CD14-positive monocyte (primary cell): ENCODE measurements around the gene ABI2. TPM values are rescaled to one million over a fixed set of nuclear protein-coding genes. Genes with fewer than 3 reads are reported as not detected.

Experiments
- DNase-seq, 3 donors: peaks; one replicate each; pipeline ENCODE4 v3.0.0-alpha.2; 2011 to 2022
- H2AFZ ChIP-seq: 2 replicates; pipeline ENCODE4 v1.6.0; 2012; ENCODE audit warnings: mild to moderate bottlenecking, low read depth, low read length, inconsistent platforms; ENCODE audit not compliant: insufficient read depth, poor library complexity, severe bottlenecking
- H3K27ac ChIP-seq, 2 donors: 1 replicate in 1 of 2; 2 replicates in 1 of 2; pipeline ENCODE4 v1.5.1; 2012 to 2013; ENCODE audit warnings: low read length in 2 of 2, control low read depth in 1 of 2, inconsistent platforms in 1 of 2, low read depth in 1 of 2, mild to moderate bottlenecking in 1 of 2
- H3K27me3 ChIP-seq, 2 donors: one replicate each; pipeline versions ENCODE4 v1.6.0 to v1.6.1; 2011 to 2013; ENCODE audit warnings: low read length in 2 of 2; ENCODE audit not compliant: control insufficient read depth in 2 of 2, insufficient read depth in 2 of 2
- H3K36me3 ChIP-seq, 2 donors: replicated peaks in 1 of 2; 1 replicate in 1 of 2; 2 replicates in 1 of 2; pipeline versions ENCODE4 v1.5.1 to v1.6.1; 2012 to 2013; ENCODE audit warnings: low read length in 2 of 2, control low read depth in 1 of 2, inconsistent platforms in 1 of 2, mild to moderate bottlenecking in 1 of 2; ENCODE audit not compliant: insufficient read depth in 2 of 2, control insufficient read depth in 1 of 2
- H3K4me1 ChIP-seq, 2 donors: 1 replicate in 1 of 2; 2 replicates in 1 of 2; pipeline versions ENCODE4 v1.5.1 to v1.6.1; 2012 to 2013; ENCODE audit warnings: low read length in 2 of 2, control low read depth in 1 of 2, inconsistent platforms in 1 of 2, mild to moderate bottlenecking in 1 of 2, moderate library complexity in 1 of 2; ENCODE audit not compliant: insufficient read depth in 2 of 2, control insufficient read depth in 1 of 2
- H3K4me2 ChIP-seq: replicated peaks from 2 replicates; pipeline ENCODE3; 2012; ENCODE audit warnings: low read length, moderate library complexity, mild to moderate bottlenecking; ENCODE audit not compliant: poor library complexity, severe bottlenecking; ENCODE audit errors: extremely low read depth
- H3K4me3 ChIP-seq, 3 experiments: fragments of 200-600 bp in 1 of 3; sonication (generic) in 1 of 3; replicated peaks in 1 of 3; 1 replicate in 2 of 3; 2 replicates in 1 of 3; pipeline ENCODE4 v1.5.1; 2011 to 2013; ENCODE audit warnings: low read length in 3 of 3, mild to moderate bottlenecking in 3 of 3, control low read depth in 2 of 3, low read depth in 2 of 3, inconsistent platforms in 1 of 3, moderate library complexity in 1 of 3
- H3K79me2 ChIP-seq: 2 replicates; pipeline ENCODE4 v1.6.0; 2012; ENCODE audit warnings: mild to moderate bottlenecking, control low read depth, inconsistent platforms, low read length, moderate library complexity; ENCODE audit not compliant: insufficient read depth
- H3K9ac ChIP-seq: 2 replicates; pipeline ENCODE4 v1.6.0; 2017; ENCODE audit warnings: low read length, mild to moderate bottlenecking; ENCODE audit not compliant: insufficient read depth, poor library complexity, severe bottlenecking
- H3K9me3 ChIP-seq, 2 donors: replicated peaks in 1 of 2; 1 replicate in 1 of 2; 2 replicates in 1 of 2; pipeline versions ENCODE4 v1.5.1 to v1.6.1; 2012 to 2013; ENCODE audit warnings: low read length in 2 of 2, control low read depth in 1 of 2; ENCODE audit not compliant: control insufficient read depth in 1 of 2, insufficient read depth in 1 of 2
- H4K20me1 ChIP-seq: 2 replicates; pipeline ENCODE4 v1.6.0; 2012; ENCODE audit warnings: mild to moderate bottlenecking, low read length, control low read depth, moderate library complexity; ENCODE audit not compliant: insufficient read depth
- H3K27ac Mint-ChIP-seq, 7 donors: one replicate each; pipeline ENCODE4 v1.8.0; 2020; ENCODE audit warnings: mild to moderate bottlenecking in 7 of 7, mixed read lengths in 7 of 7, moderate library complexity in 6 of 7, inconsistent platforms in 2 of 7
- H3K27me3 Mint-ChIP-seq, 3 donors: one replicate each; pipeline ENCODE4 v1.8.0; 2021 to 2022; ENCODE audit warnings: low read depth in 3 of 3, mild to moderate bottlenecking in 3 of 3, mixed read lengths in 3 of 3, moderate library complexity in 3 of 3, inconsistent platforms in 1 of 3
- H3K36me3 Mint-ChIP-seq, 2 donors: one replicate each; pipeline ENCODE4 v1.8.0; 2020; ENCODE audit warnings: mixed read lengths in 2 of 2, inconsistent platforms in 1 of 2, mild to moderate bottlenecking in 1 of 2
- H3K4me1 Mint-ChIP-seq: one replicate; pipeline ENCODE4 v1.8.0; 2020; ENCODE audit warnings: mild to moderate bottlenecking, mixed read lengths
- H3K4me3 Mint-ChIP-seq, 2 donors: one replicate each; pipeline ENCODE4 v1.8.0; 2020; ENCODE audit warnings: mild to moderate bottlenecking in 2 of 2, mixed read lengths in 2 of 2, moderate library complexity in 1 of 2
- H3K9me3 Mint-ChIP-seq, 7 donors: one replicate each; pipeline ENCODE4 v1.8.0; 2020 to 2022; ENCODE audit warnings: mixed read lengths in 7 of 7, mild to moderate bottlenecking in 6 of 7, moderate library complexity in 6 of 7, inconsistent platforms in 2 of 7
- CTCF ChIP-seq: fragments of 200-600 bp; IDR thresholded peaks from one replicate; pipeline ENCODE4 v1.8.0; 2022; ENCODE audit warnings: antibody characterized with exemption, mild to moderate bottlenecking
- whole genome bisulfite sequencing: methylation state at CpG from one replicate; pipeline ENCODE4 v1.1.5; 2013; ENCODE audit warnings: missing lambda C conversion rate; ENCODE audit not compliant: insufficient coverage; 5-methylcytosine and 5-hydroxymethylcytosine counted together
- intact Hi-C, 2 donors: fragments of 100-400 bp; cut with micrococcal nuclease; formaldehyde crosslinking; loops; one replicate each; pipeline versions ENCODE4 v1.15.0 to v1.15.1; 2023
- polyA plus RNA-seq, 3 donors: library from polyadenylated mRNA; depleted of rRNA in 1 of 3; unstranded in 2 of 3; stranded (reverse) in 1 of 3; fragments of 300-500 nt in 2 of 3; fragments of >200 nt in 1 of 3; fragmentation: Illumina TruSeq in 2 of 3; gene quantifications; 1 replicate in 2 of 3; 2 replicates in 1 of 3; pipeline ENCODE4 v1.2.3, GENCODE V29; 2012 to 2021

The ABI2 gene
- polyA plus RNA-seq, 3 donors, result 6.1 to 9.2 (median 7.1) TPM

- Histone ChIP-seq H3K4me1 (no peaks in the 10 kb centered on the region), H3K9ac (no peak overlapping the region), H3K36me3 (no peaks in the 10 kb centered on the region), H4K20me1 (no peaks in the 10 kb centered on the region), H3K4me2 (no peak overlapping the region), H3K4me3 (no peak overlapping the region), H2AFZ (no peak overlapping the region), H3K27me3 (no peaks in the 10 kb centered on the region), H3K9me3 (no peaks in the 10 kb centered on the region), H3K79me2 (no peaks in the 10 kb centered on the region), H3K27ac (no peak overlapping the region)
- WGBS, result 86% methylated on average over 2 of the region's 3 CpGs
- TF ChIP-seq CTCF, result no peak
- intact Hi-C loops, result no loop called here
- Mint-ChIP-seq H3K36me3 (no peaks in the 10 kb centered on the region), H3K9me3 (peaks cover 0 to 6% (median 2%) of the 10 kb centered on the region in 7 donors), H3K27me3 (no peaks in the 10 kb centered on the region), H3K27ac (no peak overlapping the region), H3K4me1 (no peaks in the 10 kb centered on the region), H3K4me3 (no peak overlapping the region)
- no peak for DNase-seq
Observed at GRCh38 chr2:203354966-203355365, 26.8 kb downstream of the ABI2 start.

DNA sequence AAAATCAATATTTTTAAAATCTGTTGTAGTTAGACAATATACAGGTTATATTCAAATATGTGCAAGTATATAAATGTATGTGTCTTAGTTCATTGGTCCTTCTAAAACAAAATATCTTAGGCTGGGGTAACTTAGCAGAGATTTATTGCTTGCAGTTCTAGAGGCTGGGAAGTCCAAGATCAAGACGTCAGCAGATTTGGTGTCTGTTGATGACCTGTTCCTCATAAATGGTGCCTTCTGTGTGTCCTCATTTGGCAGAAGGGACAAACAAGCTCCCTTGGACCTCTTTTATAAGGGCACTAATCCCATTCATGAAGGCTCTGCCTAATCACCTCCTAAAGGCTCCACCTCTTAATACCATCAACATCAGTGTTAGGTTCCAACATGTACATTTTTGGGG, 31.3 kb downstream of the ABI2 start:
- Histone ChIP-seq H3K4me1 (no peaks in the 10 kb centered on the region), H3K27me3 (no peaks in the 10 kb centered on the region), H2AFZ (no peak overlapping the region), H3K4me3 (no peak overlapping the region), H3K4me2 (no peak overlapping the region), H3K9me3 (no peaks in the 10 kb centered on the region), H3K27ac (no peak overlapping the region), H3K9ac (no peak overlapping the region), H4K20me1 (no peaks in the 10 kb centered on the region), H3K36me3 (no peaks in the 10 kb centered on the region), H3K79me2 (no peaks in the 10 kb centered on the region)
- Mint-ChIP-seq H3K4me3 (no peak overlapping the region), H3K27me3 (no peaks in the 10 kb centered on the region), H3K9me3 (peaks cover 0 to 4% (median 2%) of the 10 kb centered on the region in 7 donors), H3K27ac (no peak overlapping the region), H3K4me1 (peaks cover 2% of the 10 kb centered on the region), H3K36me3 (no peaks in the 10 kb centered on the region)
- no peak for DNase-seq
- TF ChIP-seq CTCF, result no peak
- intact Hi-C loops, result no loop called here
- 100% methylated on average over 1 of the region's 1 CpG for WGBS
